ENCODE data around the gene CFAP46. TPM values are rescaled to one million over a fixed set of nuclear protein-coding genes. Genes with fewer than 3 reads are reported as not detected.

Gene CFAP46
- total and polyA plus RNA-seq, 2 experiments from 2014 or later: 3.1 to 5.4 TPM

DNA sequence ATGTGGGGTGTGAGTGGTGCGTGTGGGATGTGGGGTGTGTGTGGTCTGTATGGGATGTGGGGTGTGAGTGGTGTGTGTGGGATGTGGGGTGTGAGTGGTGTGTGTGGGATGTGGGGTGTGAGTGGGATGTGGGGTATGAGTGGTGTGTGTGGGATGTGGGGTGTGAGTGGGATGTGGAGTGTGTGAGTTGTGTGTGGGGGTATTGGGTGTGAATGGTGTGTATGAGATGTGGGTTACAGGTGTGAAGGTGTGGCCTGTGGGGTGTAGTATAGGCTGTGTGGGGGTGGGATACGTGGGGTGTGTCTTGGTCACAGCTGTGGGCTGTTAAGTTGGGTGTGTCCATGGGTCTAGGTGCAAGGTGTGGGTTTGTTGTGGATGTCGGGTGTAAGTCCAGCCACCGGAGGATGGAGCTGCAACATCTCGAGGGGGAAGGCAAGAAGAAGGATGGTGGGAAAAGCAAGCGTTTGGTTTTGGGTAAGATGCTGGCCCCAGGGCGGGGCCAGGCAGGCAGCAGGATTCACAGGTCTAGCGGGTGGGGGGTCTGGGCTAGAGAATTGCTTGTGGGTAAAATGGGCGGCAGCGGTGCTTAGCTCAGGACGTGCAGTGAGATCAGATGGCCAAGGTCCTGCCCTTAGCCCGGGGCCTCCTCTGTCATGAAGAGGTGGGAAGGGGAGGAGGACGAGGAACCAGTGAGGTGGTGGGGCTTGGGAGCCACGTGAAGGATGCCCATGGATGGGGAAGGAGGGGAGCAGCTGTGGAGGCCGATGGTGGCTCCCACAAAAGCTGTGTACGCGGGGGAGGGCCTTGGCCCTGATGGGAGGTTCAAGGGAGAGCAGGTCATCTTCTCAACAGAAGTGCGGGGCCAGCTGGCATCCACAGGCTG lies 60.1 kb downstream of the CFAP46 start:
- Mint-ChIP-seq H3K9me3 (peaks cover 5% of the 10 kb centered on the region; the same call in 1 of the 3 replicates), H3K36me3 (ENCODE audit: low read depth) (no peaks in the 10 kb centered on the region; the same call in 2 of the 3 replicates), H3K27me3 (ENCODE audit: insufficient read depth, low read depth, poor library complexity) (peaks cover 19% of the 10 kb centered on the region), H3K4me1 (peaks cover 13% of the 10 kb centered on the region), H3K4me3 (no peak overlapping the region), H3K27ac (no peak overlapping the region)
- no peak for DNase-seq (ENCODE audit: low spot score)
- no peaks in the 10 kb centered on the region for H3F3A ChIP-seq (replicated peaks; ENCODE audit: low read depth)
- TF ChIP-seq POLR2AphosphoS5 (IDR thresholded peaks at IDR 0.05; ENCODE audit: low read depth): no peak
- TF ChIP-seq EZH2 (IDR thresholded peaks at IDR 0.05; ENCODE audit: low read depth, unreplicated experiment): no peak
- TF ChIP-seq, protein P1, sequence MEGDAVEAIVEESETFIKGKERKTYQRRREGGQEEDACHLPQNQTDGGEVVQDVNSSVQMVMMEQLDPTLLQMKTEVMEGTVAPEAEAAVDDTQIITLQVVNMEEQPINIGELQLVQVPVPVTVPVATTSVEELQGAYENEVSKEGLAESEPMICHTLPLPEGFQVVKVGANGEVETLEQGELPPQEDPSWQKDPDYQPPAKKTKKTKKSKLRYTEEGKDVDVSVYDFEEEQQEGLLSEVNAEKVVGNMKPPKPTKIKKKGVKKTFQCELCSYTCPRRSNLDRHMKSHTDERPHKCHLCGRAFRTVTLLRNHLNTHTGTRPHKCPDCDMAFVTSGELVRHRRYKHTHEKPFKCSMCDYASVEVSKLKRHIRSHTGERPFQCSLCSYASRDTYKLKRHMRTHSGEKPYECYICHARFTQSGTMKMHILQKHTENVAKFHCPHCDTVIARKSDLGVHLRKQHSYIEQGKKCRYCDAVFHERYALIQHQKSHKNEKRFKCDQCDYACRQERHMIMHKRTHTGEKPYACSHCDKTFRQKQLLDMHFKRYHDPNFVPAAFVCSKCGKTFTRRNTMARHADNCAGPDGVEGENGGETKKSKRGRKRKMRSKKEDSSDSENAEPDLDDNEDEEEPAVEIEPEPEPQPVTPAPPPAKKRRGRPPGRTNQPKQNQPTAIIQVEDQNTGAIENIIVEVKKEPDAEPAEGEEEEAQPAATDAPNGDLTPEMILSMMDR (conservative IDR thresholded peaks at IDR 0.05; ENCODE audit: low read depth in 2 of 2): no peak
- no peak for TF ChIP-seq STAT1 (IDR thresholded peaks at IDR 0.05; ENCODE audit: unreplicated experiment)
- TF ChIP-seq JUNB (IDR thresholded peaks at IDR 0.05; ENCODE audit: unreplicated experiment): no peak
- TF ChIP-seq, protein P2, sequence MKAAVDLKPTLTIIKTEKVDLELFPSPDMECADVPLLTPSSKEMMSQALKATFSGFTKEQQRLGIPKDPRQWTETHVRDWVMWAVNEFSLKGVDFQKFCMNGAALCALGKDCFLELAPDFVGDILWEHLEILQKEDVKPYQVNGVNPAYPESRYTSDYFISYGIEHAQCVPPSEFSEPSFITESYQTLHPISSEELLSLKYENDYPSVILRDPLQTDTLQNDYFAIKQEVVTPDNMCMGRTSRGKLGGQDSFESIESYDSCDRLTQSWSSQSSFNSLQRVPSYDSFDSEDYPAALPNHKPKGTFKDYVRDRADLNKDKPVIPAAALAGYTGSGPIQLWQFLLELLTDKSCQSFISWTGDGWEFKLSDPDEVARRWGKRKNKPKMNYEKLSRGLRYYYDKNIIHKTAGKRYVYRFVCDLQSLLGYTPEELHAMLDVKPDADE (IDR thresholded peaks at IDR 0.05): no peak
- no peak for TF ChIP-seq NANOG (IDR thresholded peaks at IDR 0.05; ENCODE audit: borderline replicate concordance)
- TF ChIP-seq ZNF331 (CRISPR knock-in tag; IDR thresholded peaks at IDR 0.05; ENCODE audit: low read depth): no peak
- TF ChIP-seq CREB1 (CRISPR knock-in tag; IDR thresholded peaks at IDR 0.05; ENCODE audit: low read depth): no peak
- TF ChIP-seq, protein P3, sequence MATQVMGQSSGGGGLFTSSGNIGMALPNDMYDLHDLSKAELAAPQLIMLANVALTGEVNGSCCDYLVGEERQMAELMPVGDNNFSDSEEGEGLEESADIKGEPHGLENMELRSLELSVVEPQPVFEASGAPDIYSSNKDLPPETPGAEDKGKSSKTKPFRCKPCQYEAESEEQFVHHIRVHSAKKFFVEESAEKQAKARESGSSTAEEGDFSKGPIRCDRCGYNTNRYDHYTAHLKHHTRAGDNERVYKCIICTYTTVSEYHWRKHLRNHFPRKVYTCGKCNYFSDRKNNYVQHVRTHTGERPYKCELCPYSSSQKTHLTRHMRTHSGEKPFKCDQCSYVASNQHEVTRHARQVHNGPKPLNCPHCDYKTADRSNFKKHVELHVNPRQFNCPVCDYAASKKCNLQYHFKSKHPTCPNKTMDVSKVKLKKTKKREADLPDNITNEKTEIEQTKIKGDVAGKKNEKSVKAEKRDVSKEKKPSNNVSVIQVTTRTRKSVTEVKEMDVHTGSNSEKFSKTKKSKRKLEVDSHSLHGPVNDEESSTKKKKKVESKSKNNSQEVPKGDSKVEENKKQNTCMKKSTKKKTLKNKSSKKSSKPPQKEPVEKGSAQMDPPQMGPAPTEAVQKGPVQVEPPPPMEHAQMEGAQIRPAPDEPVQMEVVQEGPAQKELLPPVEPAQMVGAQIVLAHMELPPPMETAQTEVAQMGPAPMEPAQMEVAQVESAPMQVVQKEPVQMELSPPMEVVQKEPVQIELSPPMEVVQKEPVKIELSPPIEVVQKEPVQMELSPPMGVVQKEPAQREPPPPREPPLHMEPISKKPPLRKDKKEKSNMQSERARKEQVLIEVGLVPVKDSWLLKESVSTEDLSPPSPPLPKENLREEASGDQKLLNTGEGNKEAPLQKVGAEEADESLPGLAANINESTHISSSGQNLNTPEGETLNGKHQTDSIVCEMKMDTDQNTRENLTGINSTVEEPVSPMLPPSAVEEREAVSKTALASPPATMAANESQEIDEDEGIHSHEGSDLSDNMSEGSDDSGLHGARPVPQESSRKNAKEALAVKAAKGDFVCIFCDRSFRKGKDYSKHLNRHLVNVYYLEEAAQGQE (IDR thresholded peaks at IDR 0.05; ENCODE audit: unreplicated experiment): no peak
- no peak for TF ChIP-seq ZNF114 (CRISPR knock-in tag; IDR thresholded peaks at IDR 0.05)
- no peak for ATAC-seq
- no peak overlapping the region for H3K27ac ChIP-seq (ENCODE audit: low read depth)
- no peak overlapping the region for H2AFZ ChIP-seq
- no peak overlapping the region for H3K4me3 ChIP-seq
- H3K4me2 ChIP-seq: no peak overlapping the region
- no peaks in the 10 kb centered on the region for H3K36me3 ChIP-seq (ENCODE audit: insufficient read depth)
- no peaks in the 10 kb centered on the region for H4K20me1 ChIP-seq (replicated peaks; ENCODE audit: insufficient read depth)
- no peaks in the 10 kb centered on the region for H3K9me2 ChIP-seq (ENCODE audit: insufficient read depth)
- H3K27me3 ChIP-seq (ENCODE audit: insufficient read depth): no peaks in the 10 kb centered on the region
- H3K79me2 ChIP-seq (replicated peaks; ENCODE audit: insufficient read depth): no peaks in the 10 kb centered on the region
- no peaks in the 10 kb centered on the region for H3K4me1 ChIP-seq (ENCODE audit: insufficient read depth)
